Mesenchymal stem cell (in vitro differentiated cells and primary cell): ENCODE results near the gene PRKCZ.

Source experiments
- DNase-seq: peaks from one replicate; pipeline ENCODE4 v3.0.0-alpha.2; 2013
- H2AFZ ChIP-seq: one replicate; pipeline ENCODE4 v1.6.1; 2013; ENCODE audit warnings: low read depth, mild to moderate bottlenecking, control low read depth, inconsistent platforms, low read length, moderate library complexity
- H2AK5ac ChIP-seq: 2 replicates; pipeline ENCODE4 v1.6.1; 2013; ENCODE audit warnings: low read length, moderate library complexity, mild to moderate bottlenecking, inconsistent platforms; ENCODE audit not compliant: severe bottlenecking
- H2BK120ac ChIP-seq: one replicate; pipeline ENCODE4 v1.6.1; 2013; ENCODE audit warnings: low read depth, mild to moderate bottlenecking, inconsistent platforms, low read length, moderate library complexity
- H2BK12ac ChIP-seq, 2 experiments: one replicate each; pipeline ENCODE4 v1.6.1; 2013; ENCODE audit warnings: inconsistent platforms in 2 of 2, low read length in 2 of 2, mild to moderate bottlenecking in 2 of 2, moderate library complexity in 2 of 2, control low read depth in 1 of 2
- H2BK15ac ChIP-seq: one replicate; pipeline ENCODE4 v1.6.1; 2013; ENCODE audit warnings: mild to moderate bottlenecking, low read depth, inconsistent platforms; ENCODE audit not compliant: poor library complexity, severe bottlenecking
- H2BK5ac ChIP-seq: 2 replicates; pipeline ENCODE4 v1.6.1; 2013; ENCODE audit warnings: low read depth, mild to moderate bottlenecking, low read length, control low read depth, inconsistent platforms; ENCODE audit not compliant: poor library complexity, severe bottlenecking
- H3K14ac ChIP-seq, 2 experiments: one replicate each; pipeline ENCODE4 v1.6.1; 2013; ENCODE audit warnings: inconsistent platforms in 2 of 2, low read length in 2 of 2, control low read depth in 1 of 2, mild to moderate bottlenecking in 1 of 2, moderate library complexity in 1 of 2
- H3K18ac ChIP-seq, 2 experiments: one replicate each; pipeline ENCODE4 v1.6.1; 2013; ENCODE audit warnings: inconsistent platforms in 2 of 2, low read length in 2 of 2, control low read depth in 1 of 2, low read depth in 1 of 2, mild to moderate bottlenecking in 1 of 2
- H3K23ac ChIP-seq, 2 experiments: one replicate each; pipeline ENCODE4 v1.6.1; 2013; ENCODE audit warnings: inconsistent platforms in 2 of 2, low read length in 2 of 2, mild to moderate bottlenecking in 2 of 2, moderate library complexity in 2 of 2, control low read depth in 1 of 2
- H3K27ac ChIP-seq: 2 replicates; pipeline ENCODE4 v1.5.1; 2013; ENCODE audit warnings: mild to moderate bottlenecking, moderate library complexity, low read length, control low read depth, inconsistent platforms; ENCODE audit not compliant: poor library complexity, severe bottlenecking
- H3K27me3 ChIP-seq, 2 experiments: 2 replicates each; pipeline versions ENCODE4 v1.6.1 to v1.7.0; 2013; ENCODE audit warnings: low read length in 2 of 2, mild to moderate bottlenecking in 2 of 2, moderate library complexity in 2 of 2, control low read depth in 1 of 2, inconsistent platforms in 1 of 2; ENCODE audit not compliant: control insufficient read depth in 1 of 2, insufficient read depth in 1 of 2
- H3K36me3 ChIP-seq, 2 experiments: 2 replicates each; pipeline versions ENCODE4 v1.6.1 to v1.7.0; 2013; ENCODE audit warnings: low read length in 2 of 2, control low read depth in 1 of 2, inconsistent platforms in 1 of 2, low read depth in 1 of 2, mild to moderate bottlenecking in 1 of 2; ENCODE audit not compliant: insufficient read depth in 2 of 2, control insufficient read depth in 1 of 2
- H3K4ac ChIP-seq, 2 experiments: one replicate each; pipeline ENCODE4 v1.6.1; 2013; ENCODE audit warnings: inconsistent platforms in 2 of 2, low read length in 2 of 2, mild to moderate bottlenecking in 2 of 2, moderate library complexity in 2 of 2, control low read depth in 1 of 2, low read depth in 1 of 2
- H3K4me1 ChIP-seq: 2 replicates; pipeline ENCODE4 v1.6.1; 2013; ENCODE audit warnings: low read depth, low read length, control low read depth; ENCODE audit not compliant: control insufficient read depth, insufficient read depth
- H3K4me2 ChIP-seq: 2 replicates; pipeline ENCODE4 v1.6.1; 2013; ENCODE audit warnings: low read length, mild to moderate bottlenecking, inconsistent platforms; ENCODE audit not compliant: poor library complexity, severe bottlenecking
- H3K4me3 ChIP-seq, 2 experiments: 2 replicates each; pipeline versions ENCODE4 v1.5.1 to v1.7.0; 2013; ENCODE audit warnings: low read length in 2 of 2, mild to moderate bottlenecking in 2 of 2, control low read depth in 1 of 2, low read depth in 1 of 2; ENCODE audit not compliant: insufficient read depth in 1 of 2
- H3K79me1 ChIP-seq: replicated peaks from 2 replicates; pipeline ENCODE4 v1.6.1; 2013; ENCODE audit warnings: mild to moderate bottlenecking, control low read depth, low read length, inconsistent platforms; ENCODE audit not compliant: poor library complexity, severe bottlenecking
- H3K9ac ChIP-seq: 2 replicates; pipeline ENCODE4 v1.7.0; 2013; ENCODE audit warnings: mild to moderate bottlenecking, low read length, moderate library complexity
- H3K9me3 ChIP-seq: 2 replicates; pipeline ENCODE4 v1.7.0; 2013; ENCODE audit warnings: mild to moderate bottlenecking, low read length; ENCODE audit not compliant: control insufficient read depth
- H4K8ac ChIP-seq: one replicate; pipeline ENCODE4 v1.6.1; 2013; ENCODE audit warnings: inconsistent platforms, mild to moderate bottlenecking, low read length, moderate library complexity
- H4K91ac ChIP-seq: one replicate; pipeline ENCODE4 v1.6.1; 2013; ENCODE audit warnings: mild to moderate bottlenecking, low read length, inconsistent platforms
- WGBS: methylation state at CpG from one replicate; pipeline ENCODE4 v1.1.7; 2013; ENCODE audit warnings: mixed read lengths; 5-methylcytosine and 5-hydroxymethylcytosine counted together

Gene PRKCZ

DNA sequence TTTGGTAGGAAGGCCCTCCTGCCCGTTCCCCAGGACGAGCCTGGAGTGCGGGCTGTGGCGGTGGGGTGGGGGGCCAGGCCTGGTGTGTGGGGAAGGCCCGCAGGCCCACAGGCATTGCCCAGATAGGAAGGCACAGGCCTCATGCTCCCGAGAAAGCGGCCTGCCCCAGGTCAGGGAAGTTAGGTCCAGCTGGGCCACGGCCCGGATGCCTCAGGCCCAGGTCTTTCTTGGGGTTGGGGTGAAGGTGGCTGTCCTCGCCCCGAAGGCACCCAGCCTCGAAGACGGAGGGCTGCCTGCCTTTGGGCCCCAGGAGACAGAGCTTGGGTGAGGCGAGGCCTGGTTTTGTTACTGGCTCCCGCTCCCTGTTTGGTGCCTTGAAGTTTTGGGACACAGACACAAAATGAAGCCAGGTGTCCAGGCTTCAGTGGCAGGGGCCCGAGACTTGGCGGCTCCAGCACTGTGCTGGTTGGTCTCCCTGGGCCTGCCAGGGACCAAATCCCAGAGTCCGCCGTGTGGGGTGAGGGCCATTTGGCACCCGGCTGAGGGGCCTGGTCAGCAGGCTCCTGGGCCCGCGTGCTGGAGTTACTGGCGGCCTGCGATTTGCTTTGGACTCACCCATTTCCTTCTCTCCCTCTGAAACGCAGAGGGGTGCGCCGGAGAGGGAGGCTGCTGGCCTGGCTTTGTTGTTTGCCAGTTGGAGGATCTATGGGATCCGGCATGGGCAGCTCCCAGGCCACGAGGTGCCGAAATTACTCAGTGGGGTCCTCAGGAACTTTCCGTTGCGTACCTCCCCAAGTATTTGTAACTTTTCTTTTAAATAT lies 179.9 kb downstream of the PRKCZ start:
- Histone ChIP-seq H3K23ac (peak overlapping the region in 1 of 2 experiments; percentile 63), H4K91ac (peak overlapping the region; percentile 6), H3K4ac (peak overlapping the region in 1 of 2 experiments; percentile 71), H2AFZ (no peak overlapping the region), H3K14ac (peak overlapping the region in 1 of 2 experiments; percentile 63), H3K36me3 (peaks cover 0 to 21% of the 10 kb centered on the region in 2 experiments), H3K9ac (peak overlapping the region; percentile 94), H3K4me2 (peak overlapping the region; percentile 92), H3K27ac (peak overlapping the region; percentile 18), H4K8ac (no peak overlapping the region), H3K4me3 (peak overlapping the region; percentile 71 to 92), H2BK12ac (peak overlapping the region in 1 of 2 experiments; percentile 47), H2BK5ac (no peak overlapping the region), H2BK120ac (no peak overlapping the region), H3K79me1 (peaks cover 6% of the 10 kb centered on the region), H2AK5ac (no peak overlapping the region), H3K27me3 (no peaks in the 10 kb centered on the region), H2BK15ac (no peak overlapping the region), H3K9me3 (no peaks in the 10 kb centered on the region), H3K4me1 (peaks cover 52% of the 10 kb centered on the region), H3K18ac (peak overlapping the region; percentile 11 to 31)
- DNase-seq = peak; percentile 53
- WGBS = 6% methylated on average over 28 of the region's 32 CpGs

DNA sequence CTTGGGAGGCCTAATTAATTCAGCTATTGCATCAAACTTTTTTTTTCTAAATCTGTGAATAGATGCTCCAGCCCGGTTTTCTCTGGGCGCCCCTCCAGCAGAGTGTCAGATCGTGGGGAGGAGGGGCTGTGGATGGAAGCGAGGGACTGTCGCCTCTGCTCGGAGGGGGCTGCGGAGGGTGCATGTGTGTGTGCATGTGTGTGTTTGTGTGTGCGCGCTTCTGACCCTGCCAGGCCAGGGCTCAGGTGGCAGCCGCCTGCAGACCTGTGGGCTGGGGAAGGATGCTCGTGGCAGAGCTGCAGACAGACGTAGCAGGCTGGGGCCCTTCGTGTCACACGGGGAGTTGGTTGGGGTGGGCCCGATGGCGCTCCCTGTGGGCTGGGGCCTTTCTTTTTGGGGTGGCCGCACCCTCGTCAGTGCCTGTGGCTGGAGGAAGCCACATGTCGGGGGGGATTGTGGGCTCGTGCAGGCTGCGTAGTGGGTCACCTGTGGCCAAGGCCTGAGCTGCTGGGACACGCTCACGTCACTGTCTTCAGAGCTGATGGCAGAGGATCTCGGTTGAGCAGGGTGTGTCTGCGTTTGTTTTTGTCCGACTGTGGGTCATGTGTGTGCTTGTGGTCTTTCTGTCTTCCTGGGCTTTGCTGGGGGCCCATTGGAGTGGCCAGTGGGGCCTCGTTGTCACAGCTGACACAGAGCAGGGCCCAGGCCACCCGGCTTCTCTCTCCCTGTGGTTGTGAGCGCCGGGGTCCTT lies 180.7 kb downstream of the PRKCZ start:
- H3K23ac ChIP-seq = peak overlapping the region in 1 of 2 experiments; percentile 78
- H3K27ac ChIP-seq = peak overlapping the region; percentile 48
- no peak overlapping the region for H4K8ac ChIP-seq
- WGBS = 20% methylated on average over 30 of the region's 30 CpGs
- H4K91ac ChIP-seq = no peak overlapping the region
- H3K4me2 ChIP-seq = peak overlapping the region; percentile 92
- peak; percentile 64 for DNase-seq
- no peak overlapping the region for H2BK120ac ChIP-seq
- no peaks in the 10 kb centered on the region for H3K27me3 ChIP-seq
- H2AFZ ChIP-seq = no peak overlapping the region
- H2BK12ac ChIP-seq = peak overlapping the region in 1 of 2 experiments; percentile 67
- no peak overlapping the region for H2BK15ac ChIP-seq
- peak overlapping the region; percentile 9 to 68 for H3K4ac ChIP-seq
- H3K4me3 ChIP-seq = peak overlapping the region; percentile 64 to 92
- peak overlapping the region in 1 of 2 experiments; percentile 85 for H3K18ac ChIP-seq
- H2AK5ac ChIP-seq = no peak overlapping the region
- peaks cover 60% of the 10 kb centered on the region for H3K4me1 ChIP-seq
- H3K9me3 ChIP-seq = no peaks in the 10 kb centered on the region
- H3K36me3 ChIP-seq = peaks cover 0 to 24% of the 10 kb centered on the region in 2 experiments
- peak overlapping the region in 1 of 2 experiments; percentile 94 for H3K14ac ChIP-seq
- H2BK5ac ChIP-seq = no peak overlapping the region
- peaks cover 6% of the 10 kb centered on the region for H3K79me1 ChIP-seq
- peak overlapping the region; percentile 94 for H3K9ac ChIP-seq

DNA sequence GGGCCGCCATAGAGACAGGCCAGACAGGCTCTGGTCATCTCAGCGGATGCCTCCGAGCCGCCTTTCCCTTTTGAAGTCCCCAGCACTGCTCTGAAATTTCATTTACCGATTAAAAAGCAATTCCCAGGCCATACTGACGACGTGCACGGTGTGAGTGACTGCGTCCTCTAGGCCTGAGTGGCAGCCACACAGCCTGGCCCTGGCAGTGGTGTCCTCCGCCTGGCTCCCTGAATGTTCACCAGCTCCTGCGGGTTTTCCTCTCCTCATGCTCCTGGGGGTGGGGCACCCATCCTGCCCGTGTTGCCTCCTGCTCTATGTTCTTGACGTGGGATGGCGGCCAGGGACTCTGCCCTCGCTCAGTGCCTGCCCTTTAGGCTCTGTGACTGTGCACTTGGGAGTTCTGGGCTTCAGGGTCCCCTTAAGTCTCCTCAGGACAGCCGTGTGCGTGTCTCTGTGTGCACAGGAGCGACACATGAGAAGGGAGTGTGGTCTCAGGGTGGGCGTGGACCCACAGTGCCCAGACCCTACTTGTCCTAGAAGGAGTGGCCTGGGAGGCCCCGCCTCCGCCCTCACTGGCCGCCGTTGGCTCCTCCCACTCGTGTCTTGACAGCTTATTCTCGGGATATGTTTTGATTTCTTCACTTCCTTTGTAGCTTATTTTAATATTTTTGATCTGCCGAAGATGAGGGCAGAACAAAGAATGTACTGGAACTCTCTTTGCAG lies 181.5 kb downstream of the PRKCZ start:
- DNase-seq = peak; percentile 83
- no peak overlapping the region for H2AFZ ChIP-seq
- H2BK12ac ChIP-seq = no peak overlapping the region
- peak overlapping the region in 1 of 2 experiments; percentile 78 for H3K23ac ChIP-seq
- no peak overlapping the region for H2AK5ac ChIP-seq
- no peaks in the 10 kb centered on the region for H3K9me3 ChIP-seq
- peak overlapping the region in 1 of 2 experiments; percentile 68 for H3K4ac ChIP-seq
- peak overlapping the region; percentile 6 for H4K91ac ChIP-seq
- no peak overlapping the region for H2BK5ac ChIP-seq
- H3K18ac ChIP-seq = peak overlapping the region in 1 of 2 experiments; percentile 85
- H4K8ac ChIP-seq = no peak overlapping the region
- peaks cover 0 to 26% of the 10 kb centered on the region in 2 experiments for H3K36me3 ChIP-seq
- H3K27ac ChIP-seq = peak overlapping the region; percentile 52
- H3K27me3 ChIP-seq = no peaks in the 10 kb centered on the region
- H2BK120ac ChIP-seq = no peak overlapping the region
- H3K4me1 ChIP-seq = peaks cover 59% of the 10 kb centered on the region
- peak overlapping the region; percentile 64 to 92 for H3K4me3 ChIP-seq
- H2BK15ac ChIP-seq = no peak overlapping the region
- H3K14ac ChIP-seq = no peak overlapping the region
- peak overlapping the region; percentile 92 for H3K4me2 ChIP-seq
- H3K79me1 ChIP-seq = peaks cover 3% of the 10 kb centered on the region
- H3K9ac ChIP-seq = peak overlapping the region; percentile 94
- WGBS = 32% methylated on average over 21 of the region's 26 CpGs
